AG08395 (cell line): ENCODE data around the gene SF3A1.

Experiments used
- DNase-seq: peaks from one replicate; pipeline ENCODE4 v3.0.0; 2012; ENCODE audit warnings: mixed read lengths, low spot score

The SF3A1 gene

GRCh38 chr22:30325065-30325720 is 31.5 kb downstream of the SF3A1 start:
- DNase-seq, result peak; percentile 92

GRCh38 chr22:30324014-30324730 is 32.5 kb downstream of the SF3A1 start:
- DNase-seq, result peak; percentile 83

GRCh38 chr22:30323246-30323645 is 33.4 kb downstream of the SF3A1 start:
- DNase-seq, result no peak

GRCh38 chr22:30321461-30321860 is 35.2 kb downstream of the SF3A1 start:
- DNase-seq, result no peak

GRCh38 chr22:30320021-30320556 is 36.6 kb downstream of the SF3A1 start:
- no peak for DNase-seq

GRCh38 chr22:30318799-30319419 is 37.8 kb downstream of the SF3A1 start:
- DNase-seq, result no peak

- DNase-seq, result no peak
Measured at GRCh38 chr22:30317778-30318177, 38.9 kb downstream of the SF3A1 start.

- DNase-seq, result no peak
Measured at GRCh38 chr22:30315962-30316576, 40.6 kb downstream of the SF3A1 start.

GRCh38 chr22:30314915-30315314 is 41.8 kb downstream of the SF3A1 start:
- DNase-seq, result no peak

- DNase-seq, result no peak
Measured at GRCh38 chr22:30313527-30314363, 42.9 kb downstream of the SF3A1 start.

- DNase-seq, result peak; percentile 74
Measured at GRCh38 chr22:30312053-30312452, 44.6 kb downstream of the SF3A1 start.

GRCh38 chr22:30310881-30311771 is 45.6 kb downstream of the SF3A1 start:
- DNase-seq, result peak; percentile 88

- peak; percentile 52 for DNase-seq
Measured at GRCh38 chr22:30309951-30310741, 46.5 kb downstream of the SF3A1 start.

- no peak for DNase-seq
Measured at GRCh38 chr22:30308518-30309230, 48.0 kb downstream of the SF3A1 start.

- DNase-seq, result no peak
Measured at GRCh38 chr22:30308093-30308492, 48.6 kb downstream of the SF3A1 start.

- no peak for DNase-seq
Measured at GRCh38 chr22:30307041-30307574, 49.6 kb downstream of the SF3A1 start.

- no peak for DNase-seq
Measured at GRCh38 chr22:30306627-30307011, 50.1 kb downstream of the SF3A1 start.

GRCh38 chr22:30305906-30306626 is 50.6 kb downstream of the SF3A1 start:
- DNase-seq, result no peak
